Stimulated activated CD8-positive, alpha-beta memory T cell treated with anti-CD3 and anti-CD28 coated beads, Interleukin-12 subunit alpha, Interleukin-12 subunit beta, amount 100 ng/mL, for 1 hour (primary cell): ENCODE results near the gene ARHGEF11.

Experiments
- DNase-seq: peaks from one replicate; pipeline ENCODE4 v3.0.0-alpha.2; 2020; ENCODE audit warnings: low read depth

ARHGEF11 gene

DNA sequence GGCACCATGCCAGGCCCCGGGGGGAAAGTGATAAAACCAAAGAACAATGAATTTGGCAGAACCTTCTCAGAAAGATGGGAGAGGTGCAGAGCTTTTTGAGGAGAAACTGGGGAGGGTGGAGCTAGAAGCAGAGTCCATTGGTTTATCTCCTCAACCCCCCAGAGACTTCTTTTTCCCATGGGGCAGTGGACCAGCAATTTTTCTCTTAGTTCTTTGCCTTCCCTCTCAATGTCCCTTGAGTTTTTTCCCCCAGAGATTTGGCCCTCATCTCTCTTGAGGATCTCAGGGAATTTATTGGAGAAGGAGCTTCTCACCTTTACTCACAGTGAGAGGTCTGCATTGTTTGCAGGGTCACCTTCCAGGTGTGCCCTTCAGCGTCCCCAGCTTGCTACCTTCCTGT is 5.3 kb upstream of the ARHGEF11 start:
- no peak for DNase-seq

DNA sequence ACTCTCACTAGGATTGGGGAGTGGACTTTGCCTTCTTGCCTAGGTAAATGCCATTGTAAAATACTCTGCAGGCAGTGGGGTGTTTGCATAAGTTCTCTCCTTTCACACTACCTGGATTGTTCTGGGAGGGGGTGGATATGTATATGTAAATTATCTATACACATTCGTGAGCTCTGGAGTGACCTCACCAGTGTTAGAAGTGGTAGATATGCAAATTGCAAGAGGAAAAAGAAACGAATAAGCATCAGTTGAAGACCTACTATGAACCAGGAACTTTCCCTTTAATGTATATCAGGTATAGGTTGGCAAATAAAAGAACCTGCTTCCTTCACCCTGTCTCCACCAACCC is 1.5 kb upstream of the ARHGEF11 start:
- DNase-seq: no peak

DNA sequence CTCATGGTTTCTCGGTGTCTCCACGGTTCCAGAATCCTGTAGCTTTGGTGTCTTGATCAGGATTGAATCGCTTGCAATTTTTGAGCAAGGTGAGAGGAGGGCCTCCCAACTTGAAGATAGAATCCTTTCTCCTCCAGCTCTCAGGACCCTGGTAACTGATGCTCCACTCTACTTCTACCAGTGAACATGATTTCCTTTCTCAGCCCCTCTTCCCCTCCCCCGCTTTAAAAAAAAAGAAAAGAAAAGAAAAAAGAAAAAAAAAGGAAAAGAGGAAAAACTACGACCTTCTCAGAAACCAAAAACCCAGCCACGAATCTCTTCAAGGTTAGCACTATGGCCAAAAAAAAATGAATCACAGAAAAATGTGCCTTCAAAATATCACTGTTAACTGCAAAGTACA is 1.2 kb downstream of the ARHGEF11 start:
- DNase-seq: no peak

DNA sequence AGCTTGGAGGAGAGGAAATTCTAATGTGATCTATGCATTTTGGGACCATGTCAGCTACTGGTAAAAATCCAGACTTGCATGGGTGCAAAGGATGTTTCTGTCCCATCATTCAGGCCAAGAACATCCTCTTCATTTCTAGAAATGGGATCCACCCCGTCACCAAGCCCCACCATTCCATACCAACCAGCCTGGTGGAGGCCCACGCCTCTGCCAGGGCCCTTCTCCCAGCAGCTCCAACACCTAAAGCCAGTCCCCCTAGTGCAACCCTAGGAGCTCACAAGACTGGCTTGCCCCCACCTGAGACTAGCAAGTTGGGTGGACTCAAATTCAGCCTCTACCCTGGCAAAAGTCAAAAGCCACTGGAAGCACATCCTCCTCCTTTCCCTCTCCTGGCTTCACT is 1.9 kb downstream of the ARHGEF11 start:
- no peak for DNase-seq

DNA sequence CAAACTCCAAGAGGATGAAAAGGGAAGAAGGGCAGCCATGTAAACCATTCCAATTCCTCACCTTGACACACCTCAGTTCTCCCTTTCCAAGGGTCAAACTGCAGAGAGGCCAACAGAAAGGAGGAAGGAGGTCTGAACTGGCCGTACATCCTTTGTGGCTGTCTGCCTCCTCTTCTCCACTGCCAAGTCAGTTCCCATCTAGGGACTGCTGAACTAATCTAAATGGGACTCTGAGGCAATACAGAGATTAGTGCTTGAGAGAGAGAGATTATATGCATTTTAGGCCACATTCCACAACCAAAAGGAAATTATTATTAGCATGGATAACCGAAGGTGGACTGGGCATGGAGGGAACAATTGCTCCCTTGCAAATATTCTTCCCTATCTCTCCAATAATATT is 2.7 kb downstream of the ARHGEF11 start:
- no peak for DNase-seq

DNA sequence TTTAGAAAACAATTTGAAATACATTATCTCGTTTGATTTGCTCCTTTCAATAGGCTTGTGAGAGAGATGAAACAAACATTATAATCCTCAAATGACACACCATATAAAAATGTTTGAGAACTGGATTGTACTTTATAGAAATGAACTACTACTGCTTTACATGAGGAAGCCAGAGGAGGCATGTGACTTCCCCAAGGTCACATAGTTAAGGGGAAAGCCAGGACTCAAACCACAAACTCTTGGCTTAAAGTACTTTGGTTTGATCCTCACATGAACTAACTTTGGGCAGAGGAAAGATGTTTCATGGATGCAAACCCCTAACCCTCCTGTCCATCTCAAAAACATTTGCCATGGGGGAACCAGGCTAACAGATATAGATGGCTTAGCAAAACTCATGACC is 4.7 kb downstream of the ARHGEF11 start:
- DNase-seq: no peak

DNA sequence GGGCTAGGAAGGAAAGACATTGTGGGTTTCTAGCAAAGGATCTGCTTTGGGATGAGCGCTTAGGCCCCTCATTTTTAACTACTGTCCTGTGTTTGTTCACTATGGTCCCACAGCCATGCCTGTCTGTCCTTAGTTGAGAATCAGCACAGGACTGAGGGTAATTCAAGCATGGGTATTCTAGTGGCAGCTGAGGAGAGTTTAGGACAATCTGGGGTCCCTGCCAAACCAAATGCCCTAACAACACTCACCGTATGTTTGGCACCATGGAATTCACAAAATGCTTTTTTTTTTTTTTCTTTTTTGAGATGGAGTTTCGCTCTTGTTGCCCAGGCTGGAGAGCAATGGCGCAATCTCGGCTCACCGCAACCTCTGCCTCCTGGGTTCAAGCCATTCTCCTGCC is 10.4 kb downstream of the ARHGEF11 start:
- DNase-seq: no peak

DNA sequence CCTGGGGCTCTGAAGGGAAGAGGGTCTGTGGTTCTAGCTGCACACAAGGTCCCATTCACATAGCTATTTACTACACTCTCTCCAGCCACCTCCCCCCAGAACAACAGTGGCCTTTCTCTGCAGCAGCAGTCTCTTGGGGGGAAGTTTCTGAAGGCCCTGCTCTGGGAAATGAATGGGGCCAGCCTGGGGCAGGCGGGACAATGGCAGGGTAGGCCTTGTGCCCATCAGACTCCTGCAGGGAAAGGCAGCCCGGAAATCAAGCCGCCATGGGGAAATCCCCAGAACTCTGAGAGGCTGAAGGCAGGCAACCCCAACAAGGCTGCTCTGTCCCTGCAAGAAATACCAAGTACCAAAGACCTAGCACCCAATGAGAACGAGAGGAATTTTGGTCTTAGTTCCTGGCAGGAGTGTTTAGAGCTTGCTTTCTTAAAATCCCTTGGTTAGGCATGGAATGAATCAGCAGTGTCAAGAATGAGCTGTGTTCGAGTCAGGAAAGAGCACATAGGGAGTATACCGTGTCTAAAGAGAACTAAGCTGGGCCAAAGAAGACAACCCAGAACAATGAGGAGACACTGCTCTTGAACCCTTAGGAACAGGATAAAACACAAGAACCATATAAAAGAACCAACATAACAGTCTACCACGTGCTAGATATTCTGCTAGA is 11.3 kb downstream of the ARHGEF11 start:
- no peak for DNase-seq

DNA sequence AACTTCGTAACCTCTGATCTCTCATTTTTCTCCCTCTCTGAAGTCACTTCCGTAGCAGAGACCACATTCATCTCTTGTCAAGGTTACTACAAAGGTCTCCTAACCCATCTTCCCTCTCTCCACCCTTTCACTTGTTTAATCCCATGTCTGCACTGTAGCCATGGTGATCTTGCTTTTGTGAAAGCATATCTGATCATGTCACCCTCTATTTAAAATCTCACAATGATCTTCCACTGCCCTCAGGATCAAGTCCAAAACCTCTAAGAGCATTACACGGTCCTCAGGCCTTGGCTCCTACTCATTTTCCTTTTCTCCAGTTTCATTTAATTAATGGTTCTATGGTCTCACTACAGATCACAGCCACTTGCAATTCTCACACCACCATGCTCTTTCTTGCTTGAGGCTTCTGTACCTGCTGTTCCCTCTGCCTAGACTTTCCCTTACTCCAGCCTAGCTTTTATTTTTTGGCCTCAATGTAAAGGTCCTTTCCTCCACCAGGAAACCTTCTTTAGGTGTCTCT is 12.1 kb downstream of the ARHGEF11 start:
- DNase-seq: no peak

DNA sequence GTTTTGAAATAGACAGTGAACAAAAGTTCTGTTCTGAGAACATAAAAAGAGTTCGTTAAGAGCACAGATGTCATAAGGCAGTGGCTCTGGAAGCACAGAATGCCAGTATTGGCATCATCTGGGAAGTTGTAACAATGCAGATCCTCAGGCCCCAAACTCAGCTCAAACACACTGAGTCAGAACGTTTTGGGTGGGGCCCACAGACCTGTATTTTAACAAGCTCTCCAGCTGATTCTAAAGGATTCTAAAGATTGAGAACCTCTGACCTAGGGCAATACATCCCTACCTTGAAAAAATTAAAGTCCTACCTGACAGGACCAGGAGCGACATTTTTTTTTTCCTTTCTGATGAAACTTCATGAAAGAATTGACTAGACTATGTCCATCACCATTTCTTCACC is 13.2 kb downstream of the ARHGEF11 start:
- no peak for DNase-seq

DNA sequence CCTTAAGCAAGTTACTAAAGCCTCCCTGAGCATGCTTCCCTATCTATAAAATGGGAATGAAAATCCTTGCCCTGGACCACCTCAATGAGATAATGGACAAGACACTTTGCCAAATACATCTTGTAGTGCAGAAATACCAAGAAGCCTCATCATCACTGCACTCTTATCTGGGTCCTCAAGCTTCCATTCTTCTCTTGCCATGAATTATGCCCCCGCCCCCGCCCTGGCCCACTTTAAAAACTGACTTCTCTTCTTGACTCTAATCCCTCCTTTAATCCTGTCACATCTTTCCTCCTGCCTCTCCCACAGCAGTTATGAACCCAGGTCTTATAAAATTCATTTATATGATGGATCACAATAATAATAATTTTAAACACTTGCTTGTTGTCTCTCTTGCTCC is 14.8 kb downstream of the ARHGEF11 start:
- no peak for DNase-seq

DNA sequence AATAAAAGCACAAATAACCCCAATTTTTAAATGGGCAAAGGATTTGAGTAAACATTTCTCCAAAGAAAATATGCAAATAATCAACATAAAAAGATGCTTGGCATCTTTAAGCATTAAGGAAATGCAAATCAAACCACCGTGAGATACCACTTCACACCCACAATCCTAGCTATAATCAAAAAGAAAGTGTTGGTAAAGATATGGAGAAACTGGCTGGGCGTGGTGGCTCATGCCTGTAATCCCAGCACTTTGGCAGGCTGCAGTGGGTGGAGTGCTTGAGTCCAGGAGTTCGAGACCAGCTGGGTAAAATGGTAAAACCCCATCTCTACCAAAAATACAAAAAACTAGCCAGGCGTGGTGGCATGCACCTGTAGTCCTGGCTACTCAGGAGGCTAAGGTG is 16.9 kb downstream of the ARHGEF11 start:
- DNase-seq: no peak

DNA sequence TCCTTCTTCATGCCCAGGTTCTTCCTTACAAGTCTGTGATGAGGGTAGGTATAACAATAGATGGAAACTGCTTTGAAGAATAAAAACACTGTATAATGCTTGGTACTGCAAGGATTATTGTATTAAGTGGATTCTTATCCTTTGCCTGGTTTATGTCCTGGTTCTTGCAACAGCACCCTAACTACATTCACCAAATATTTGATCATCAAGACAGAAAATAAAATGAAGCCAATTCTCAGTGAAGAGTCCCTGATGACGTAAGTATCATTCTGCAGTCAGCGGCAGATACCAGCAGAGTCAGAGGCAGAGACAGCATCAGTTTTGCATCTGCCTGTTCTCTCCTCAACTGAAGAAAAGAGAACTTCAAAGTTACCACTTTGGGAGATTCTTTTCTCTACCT is 19.7 kb downstream of the ARHGEF11 start:
- DNase-seq: no peak

DNA sequence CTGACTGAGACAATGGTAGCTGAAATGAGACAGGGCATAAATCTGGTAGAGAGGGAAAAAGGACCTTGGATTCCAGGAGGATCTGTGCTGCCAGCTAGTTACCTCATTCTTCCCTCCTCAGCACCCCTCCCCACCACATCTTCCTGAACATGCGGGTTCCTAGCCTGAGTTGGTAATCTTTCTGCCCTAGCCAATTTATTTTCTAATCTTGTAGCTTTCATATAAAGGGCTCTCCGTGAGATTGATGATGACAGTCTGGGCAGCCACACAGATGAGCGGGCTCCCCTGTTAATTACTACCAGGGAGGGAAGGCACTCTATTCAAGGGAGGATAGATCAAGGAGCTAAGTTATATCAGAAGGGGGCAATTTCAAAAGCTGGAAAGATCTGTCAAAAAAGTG is 20.2 kb downstream of the ARHGEF11 start:
- DNase-seq: no peak

DNA sequence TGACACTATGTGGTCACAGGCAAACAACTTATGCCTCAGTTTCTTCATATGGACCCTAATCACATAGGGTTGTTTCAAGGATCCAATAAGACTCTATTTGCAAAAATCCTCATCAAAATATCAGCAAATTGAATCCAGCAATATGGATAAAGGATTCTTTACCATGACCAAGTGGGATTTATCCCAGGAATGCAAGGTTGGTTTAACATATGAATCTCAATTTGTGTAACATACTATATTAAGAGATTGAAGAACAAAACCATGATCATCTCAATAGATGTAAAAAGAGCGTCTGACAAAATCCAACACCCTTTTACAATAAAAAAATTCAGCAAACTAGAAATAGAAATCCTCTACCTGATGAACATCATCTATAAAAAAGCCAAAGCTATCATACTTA is 23.9 kb downstream of the ARHGEF11 start:
- no peak for DNase-seq

DNA sequence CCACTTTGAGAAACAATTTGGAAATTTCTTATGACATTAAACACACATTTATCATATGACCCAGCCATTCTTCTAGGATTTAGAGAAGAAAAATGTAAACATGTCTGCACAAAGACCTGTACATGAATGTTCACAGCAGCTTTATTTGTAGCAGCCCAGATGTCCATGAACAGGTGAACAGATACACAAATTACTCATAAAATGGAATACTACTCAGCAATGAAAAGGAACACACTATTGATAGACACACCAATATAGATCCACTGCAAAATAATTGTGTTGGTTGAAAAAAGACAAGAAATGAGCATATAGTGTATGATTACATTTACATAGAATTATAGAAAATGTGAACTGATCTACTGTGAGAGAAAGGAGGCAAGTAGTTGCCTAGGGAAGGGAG is 26.1 kb downstream of the ARHGEF11 start:
- DNase-seq: no peak

DNA sequence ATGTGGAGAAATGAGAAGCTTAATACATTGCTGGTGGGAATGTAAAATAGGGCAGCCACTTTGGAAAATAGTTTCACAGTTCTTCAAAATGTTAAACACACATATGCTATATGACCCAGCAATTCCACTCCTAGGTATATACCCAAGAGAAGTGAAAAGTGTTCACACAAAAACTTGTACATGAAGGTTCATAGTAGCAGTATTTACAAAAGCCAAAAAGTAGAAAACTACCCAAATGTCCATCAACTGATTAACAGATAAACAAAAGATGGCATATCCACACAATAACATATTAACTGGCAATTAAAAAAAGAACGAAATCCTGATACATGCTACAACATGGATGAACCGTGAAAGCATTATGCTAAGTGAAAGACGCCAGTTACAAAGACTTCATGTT is 33.7 kb downstream of the ARHGEF11 start:
- DNase-seq: no peak

DNA sequence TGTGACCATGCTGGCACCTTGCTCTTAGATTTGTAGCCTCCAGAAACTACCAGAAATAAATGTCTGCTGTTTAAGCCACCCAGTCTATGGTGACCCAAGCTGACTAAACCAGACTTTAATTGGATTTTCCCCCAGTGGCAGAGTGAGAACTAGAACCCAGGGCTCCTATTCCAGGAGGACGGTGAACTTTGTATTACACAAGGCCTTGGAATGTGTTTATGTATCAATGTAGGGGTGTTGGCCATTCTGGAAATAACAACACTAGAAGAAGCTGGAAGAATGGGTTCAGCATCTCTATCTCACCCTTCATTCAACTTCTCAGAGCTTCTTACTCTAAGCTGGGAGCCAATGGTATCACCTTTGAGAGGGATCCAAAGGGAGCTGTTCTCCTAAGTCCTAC is 37.0 kb downstream of the ARHGEF11 start:
- DNase-seq: no peak

DNA sequence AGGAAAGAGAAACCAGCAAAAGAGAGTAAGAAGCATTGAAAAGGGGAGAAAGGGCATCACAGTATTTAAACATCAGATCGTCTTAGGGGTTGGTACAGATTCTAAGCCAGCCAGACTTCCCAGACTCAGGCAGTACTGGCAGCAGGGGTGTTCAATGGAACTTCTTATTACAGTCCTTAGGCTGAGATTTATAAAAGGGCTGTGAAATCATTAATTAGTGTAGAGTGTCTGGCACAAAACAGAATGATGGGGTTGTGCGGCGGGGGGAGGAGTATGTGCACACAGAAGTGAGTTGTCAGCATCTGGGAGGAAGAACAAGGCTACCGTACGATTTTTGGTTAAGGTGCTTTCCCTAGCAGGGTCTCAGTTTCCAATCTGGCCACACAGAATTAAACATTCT is 38.2 kb downstream of the ARHGEF11 start:
- no peak for DNase-seq

DNA sequence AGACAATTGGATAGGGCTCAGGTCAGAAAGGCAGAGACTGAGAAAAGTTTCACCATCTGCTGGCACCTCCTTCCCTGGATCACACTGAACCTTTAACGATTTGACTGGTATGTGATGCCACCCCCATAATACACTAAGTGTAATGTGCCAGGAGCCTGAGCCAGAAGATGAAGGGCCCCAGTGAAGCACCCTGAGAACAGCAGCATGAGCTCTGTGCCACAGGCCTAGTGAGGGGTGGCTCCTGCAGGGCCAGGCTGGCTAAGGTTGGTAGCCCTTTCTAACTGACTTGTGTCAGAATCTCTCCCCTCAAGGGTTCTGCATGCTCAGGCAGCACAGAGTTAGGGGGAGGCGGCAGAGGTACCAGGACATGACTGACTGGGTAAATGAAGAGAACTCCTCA is 38.9 kb downstream of the ARHGEF11 start:
- DNase-seq: no peak

DNA sequence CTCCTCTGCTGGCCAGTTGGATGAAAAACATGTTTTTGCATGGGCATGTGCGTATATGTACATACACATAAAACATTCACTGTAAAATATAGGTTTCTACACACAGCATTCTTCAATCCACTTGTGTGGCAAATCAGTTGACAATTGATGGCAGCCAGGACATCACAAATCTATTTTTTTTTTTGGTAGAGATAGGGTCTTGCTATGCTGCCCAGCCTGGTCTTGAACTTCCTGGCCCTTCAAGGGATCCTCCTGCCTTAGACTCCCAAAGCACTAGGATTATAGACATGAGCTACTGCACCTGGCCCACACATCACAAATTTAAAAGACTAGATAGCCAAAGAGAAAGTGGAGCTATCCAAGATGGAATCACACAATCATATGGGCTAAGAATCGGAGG is 39.6 kb downstream of the ARHGEF11 start:
- DNase-seq: no peak

DNA sequence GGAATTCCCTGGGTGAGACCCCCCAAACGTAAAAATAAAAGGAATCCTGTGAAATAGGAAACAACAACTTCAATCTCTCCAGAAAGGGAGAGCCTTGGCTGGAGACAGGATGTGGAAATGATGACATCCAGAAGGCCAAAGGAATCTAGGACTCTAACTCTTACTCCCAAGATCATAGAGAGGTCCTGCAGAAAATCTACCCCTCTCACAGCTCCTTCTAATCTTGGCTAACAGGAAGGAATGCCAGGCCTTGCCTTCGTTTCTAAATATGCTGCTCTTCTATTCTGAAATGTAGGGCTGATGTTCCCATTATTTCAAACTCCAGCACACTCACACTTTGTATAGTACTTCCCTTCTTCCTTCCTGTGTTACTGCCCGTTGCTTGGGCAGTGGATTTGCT is 40.7 kb downstream of the ARHGEF11 start:
- DNase-seq: no peak

DNA sequence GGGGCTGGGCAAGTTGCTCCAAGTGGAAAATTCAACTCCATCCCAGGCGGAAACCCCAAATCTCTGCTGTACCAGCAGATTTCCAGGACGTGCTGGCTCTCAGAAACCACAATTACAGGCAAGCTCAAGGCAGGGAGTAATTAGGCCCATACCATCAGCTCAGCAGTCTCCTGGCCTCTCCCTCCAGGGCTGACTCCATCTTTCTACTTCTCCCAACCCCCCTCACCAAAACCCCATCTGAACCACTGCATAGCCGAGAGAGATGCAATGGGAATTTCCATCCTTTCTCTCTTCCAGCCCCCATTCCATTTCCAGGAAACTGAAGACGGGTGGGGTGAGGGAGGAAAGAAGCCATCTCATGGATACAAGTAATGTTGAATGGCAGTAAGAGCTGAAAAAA is 41.2 kb downstream of the ARHGEF11 start:
- no peak for DNase-seq

DNA sequence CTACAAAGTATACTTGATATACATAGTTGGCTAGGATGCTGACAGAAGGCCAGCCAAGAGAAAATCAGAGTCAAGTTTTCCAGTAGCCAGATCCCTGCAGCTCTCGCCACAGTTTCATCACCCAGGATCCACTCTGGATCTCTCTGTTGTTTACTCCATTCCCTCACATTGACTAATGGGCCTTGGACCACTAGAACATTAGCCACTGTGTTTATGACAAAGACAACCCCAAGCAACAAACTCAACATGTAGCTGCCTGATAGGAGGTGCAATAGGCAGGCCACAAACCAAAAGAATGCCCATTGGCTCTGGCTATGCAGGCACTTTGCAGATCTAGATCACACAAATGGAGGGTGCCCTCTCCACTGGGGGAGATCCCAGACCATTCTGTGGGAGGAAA is 44.2 kb downstream of the ARHGEF11 start:
- no peak for DNase-seq

DNA sequence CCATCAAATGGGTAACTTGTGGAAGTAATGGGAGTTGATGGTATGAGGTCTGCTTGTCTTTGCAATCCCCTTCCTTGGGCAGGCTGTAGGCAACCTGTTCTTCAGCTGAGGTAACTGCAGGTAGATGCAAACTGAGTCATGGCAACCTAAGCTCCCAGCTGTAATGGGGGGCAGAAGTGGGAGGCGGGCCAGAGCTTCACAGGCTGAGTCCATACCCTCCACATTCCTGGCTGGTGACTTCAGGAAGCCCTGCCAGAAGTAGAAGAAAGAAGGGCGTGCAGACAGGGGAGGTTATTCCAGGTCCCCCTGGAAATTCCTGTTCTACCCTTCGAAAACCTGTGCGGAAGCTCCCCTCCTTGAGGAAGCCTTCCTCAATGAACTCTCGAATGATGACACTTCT is 44.9 kb downstream of the ARHGEF11 start:
- no peak for DNase-seq
